HG03045 (cell line): ENCODE results near the gene XPR1.
A peak's percentile ranks its signal among the peaks of the same experiment; 100 is the strongest.

ENCODE experiments used
- ATAC-seq: cut with Tn5 transposase; IDR thresholded peaks from one replicate; pipeline ENCODE4 v1.9.1; 2021; ENCODE audit warnings: mild to moderate bottlenecking, moderate library complexity; ENCODE audit not compliant: unreplicated experiment

Gene XPR1

GRCh38 chr1:180631766-180632325 is at the start of gene XPR1:
Gene XPR1, plus strand, starts transcription at chr1:180632022. Its CDS starts 180 bp downstream, at chr1:180632202.
- ATAC-seq: peak; percentile 97

- no peak for ATAC-seq
These were observed 47.0 kb upstream of the XPR1 start for GRCh38 chr1:180584869-180585268.

- no peak for ATAC-seq
These were observed 45.8 kb upstream of the XPR1 start for GRCh38 chr1:180585994-180586359.

GRCh38 chr1:180586671-180587155 is 45.1 kb upstream of the XPR1 start:
- no peak for ATAC-seq

- no peak for ATAC-seq
These were observed 43.7 kb upstream of the XPR1 start for GRCh38 chr1:180588121-180588520.

GRCh38 chr1:180590889-180591288 is 40.9 kb upstream of the XPR1 start:
- no peak for ATAC-seq

GRCh38 chr1:180593382-180593781 is 38.4 kb upstream of the XPR1 start:
- ATAC-seq: no peak

GRCh38 chr1:180594723-180595122 is 37.1 kb upstream of the XPR1 start:
- no peak for ATAC-seq

- no peak for ATAC-seq
These were observed 35.9 kb upstream of the XPR1 start for GRCh38 chr1:180595966-180596365.

- ATAC-seq: no peak
These were observed 34.3 kb upstream of the XPR1 start for GRCh38 chr1:180597520-180597919.

- ATAC-seq: no peak
These were observed 33.4 kb upstream of the XPR1 start for GRCh38 chr1:180598333-180598974.

- no peak for ATAC-seq
These were observed 31.5 kb upstream of the XPR1 start for GRCh38 chr1:180600343-180600742.

GRCh38 chr1:180601512-180601911 is 30.3 kb upstream of the XPR1 start:
- ATAC-seq: no peak

GRCh38 chr1:180603223-180603849 is 28.5 kb upstream of the XPR1 start:
- ATAC-seq: no peak

- ATAC-seq: no peak
These were observed 28.0 kb upstream of the XPR1 start for GRCh38 chr1:180603850-180604226.

GRCh38 chr1:180606155-180606554 is 25.7 kb upstream of the XPR1 start:
- ATAC-seq: no peak

GRCh38 chr1:180609643-180610555 is 21.9 kb upstream of the XPR1 start:
- no peak for ATAC-seq

- no peak for ATAC-seq
These were observed 21.2 kb upstream of the XPR1 start for GRCh38 chr1:180610556-180611015.

GRCh38 chr1:180611016-180611930 is 20.5 kb upstream of the XPR1 start:
- ATAC-seq: no peak

- no peak for ATAC-seq
These were observed 19.2 kb upstream of the XPR1 start for GRCh38 chr1:180612632-180613031.
